Endothelial cell of umbilical vein (primary cell): ENCODE results near the gene PLA2G2E. TPM values are rescaled to one million over a fixed set of nuclear protein-coding genes. Genes with fewer than 3 reads are reported as not detected.

Experiments
- BruUV-seq: library from RNA; stranded (reverse); fragments of 400-500 nt; replicated peaks from 2 replicates; lab custom pipeline; 2021; lab: Mats Ljungman, UMichigan
- CTCF ChIA-PET: fragments of 300-600, 350-600 bp; sonication (Branson Sonifier 250); formaldehyde crosslinking; loops from one replicate; lab custom pipeline; 2021; ENCODE audit warnings: antibody characterized with exemption, inconsistent platforms; lab: Charles Lee
- POLR2A ChIA-PET: fragments of 300-600, 350-600 bp; sonication (Branson Sonifier 250); formaldehyde crosslinking; loops from one replicate; lab custom pipeline; 2021; ENCODE audit warnings: antibody characterized with exemption, inconsistent platforms; lab: Charles Lee
- DNase-seq: peaks from one replicate; pipeline ENCODE4 v3.0.0-alpha.2; 2011; ENCODE audit warnings: low read depth, low spot score
- FAIRE-seq: peaks from 2 replicates; lab custom pipeline; 2011; peaks lifted over from hg19 to GRCh38; lab: Jason Lieb, UNC
- H2AFZ ChIP-seq: 2 replicates; pipeline ENCODE4 v1.6.0; 2012; ENCODE audit warnings: low read depth, low read length, control low read depth, inconsistent platforms
- H3K27ac ChIP-seq: 2 replicates; pipeline ENCODE4 v1.5.1; 2011; ENCODE audit warnings: low read depth, mild to moderate bottlenecking, control low read depth, low read length, moderate library complexity; ENCODE audit not compliant: insufficient read depth
- H3K27me3 ChIP-seq, 2 experiments: 2 replicates each; pipeline versions ENCODE4 v1.6.0 to v1.6.1; 2011; ENCODE audit warnings: low read length in 2 of 2, mixed read lengths in 1 of 2; ENCODE audit not compliant: control insufficient read depth in 2 of 2, insufficient read depth in 2 of 2
- H3K36me3 ChIP-seq, 2 experiments: 2 replicates in 1 of 2; 3 replicates in 1 of 2; pipeline ENCODE4 v1.5.1; 2011; ENCODE audit warnings: low read length in 2 of 2, mild to moderate bottlenecking in 1 of 2, moderate library complexity in 1 of 2; ENCODE audit not compliant: control insufficient read depth in 2 of 2, insufficient read depth in 2 of 2; ENCODE audit errors: extremely low read depth in 1 of 2
- H3K4me1 ChIP-seq: 3 replicates; pipeline ENCODE4 v1.5.1; 2011; ENCODE audit warnings: mild to moderate bottlenecking, low read length; ENCODE audit not compliant: control insufficient read depth, insufficient read depth; ENCODE audit errors: extremely low read depth
- H3K4me2 ChIP-seq: 2 replicates; pipeline ENCODE4 v1.6.1; 2011; ENCODE audit warnings: low read length, control low read depth, mixed read lengths; ENCODE audit not compliant: insufficient read depth
- H3K4me3 ChIP-seq, 3 experiments: fragments of 200-600 bp in 1 of 3; sonication (generic), shearing (Covaris generic) in 1 of 3; replicated peaks in 1 of 3; 2 replicates each; pipeline ENCODE4 v1.5.1; 2011 to 2016; ENCODE audit warnings: control low read depth in 3 of 3, low read length in 3 of 3, mild to moderate bottlenecking in 2 of 3, inconsistent platforms in 1 of 3, low read depth in 1 of 3, moderate library complexity in 1 of 3; ENCODE audit not compliant: insufficient read depth in 1 of 3
- H3K79me2 ChIP-seq: 2 replicates; pipeline ENCODE4 v1.6.0; 2012; ENCODE audit warnings: low read length, inconsistent platforms; ENCODE audit not compliant: control insufficient read depth, insufficient read depth
- H3K9ac ChIP-seq: replicated peaks from 2 replicates; pipeline ENCODE3; 2011; ENCODE audit warnings: low read length, control low read depth; ENCODE audit not compliant: insufficient read depth; ENCODE audit errors: extremely low read depth
- H3K9me1 ChIP-seq: replicated peaks from 3 replicates; pipeline ENCODE4 v1.6.0; 2011; ENCODE audit warnings: mild to moderate bottlenecking, low read length; ENCODE audit not compliant: control insufficient read depth, insufficient read depth; ENCODE audit errors: extremely low read depth
- H3K9me3 ChIP-seq: replicated peaks from 2 replicates; pipeline ENCODE4 v1.5.1; 2012; ENCODE audit warnings: low read length, inconsistent platforms; ENCODE audit not compliant: control insufficient read depth, insufficient read depth
- H4K20me1 ChIP-seq: replicated peaks from 2 replicates; pipeline ENCODE3; 2011; ENCODE audit warnings: mild to moderate bottlenecking, low read length; ENCODE audit not compliant: control insufficient read depth, insufficient read depth; ENCODE audit errors: extremely low read depth
- CTCF ChIP-seq, 2 donors: IDR thresholded peaks; 1 replicate in 1 of 2; 2 replicates in 1 of 2; pipeline ENCODE4 v1.5.1; 2011; ENCODE audit warnings: low read length in 2 of 2, mild to moderate bottlenecking in 2 of 2, moderate library complexity in 2 of 2, control low read depth in 1 of 2, inconsistent platforms in 1 of 2, low read depth in 1 of 2; ENCODE audit not compliant: insufficient read depth in 1 of 2; ENCODE audit errors: extremely low read depth in 1 of 2
- FOS ChIP-seq: IDR thresholded peaks from 2 replicates; pipeline ENCODE4 v1.6.1; 2011; ENCODE audit warnings: mild to moderate bottlenecking, low read length, moderate library complexity, borderline replicate concordance; ENCODE audit not compliant: insufficient read depth
- GATA2 ChIP-seq: IDR thresholded peaks from 2 replicates; pipeline ENCODE4 v1.7.0; 2011; ENCODE audit warnings: low read depth, mild to moderate bottlenecking, moderate library complexity, mixed read lengths, low read length; ENCODE audit not compliant: insufficient read length, insufficient read depth
- JUN ChIP-seq: IDR thresholded peaks from 2 replicates; pipeline ENCODE4 v1.6.1; 2011; ENCODE audit warnings: borderline replicate concordance, low read depth; ENCODE audit not compliant: insufficient read length, insufficient read depth
- MAX ChIP-seq: IDR thresholded peaks from 2 replicates; pipeline ENCODE4 v1.6.1; 2011; ENCODE audit not compliant: insufficient read depth, insufficient read length
- MYC ChIP-seq: IDR thresholded peaks from one replicate; pipeline ENCODE4 v1.6.1; 2011; ENCODE audit warnings: mild to moderate bottlenecking, low read depth, low read length
- POLR2A ChIP-seq: IDR thresholded peaks from 2 replicates; pipeline ENCODE4 v1.6.1; 2012; ENCODE audit warnings: low read depth, mild to moderate bottlenecking, control low read depth, low read length
- POLR2AphosphoS5 ChIP-seq: IDR thresholded peaks from 2 replicates; pipeline ENCODE4 v1.6.1; 2012; ENCODE audit warnings: low read depth, mild to moderate bottlenecking, control low read depth, low read length, moderate library complexity; ENCODE audit not compliant: insufficient read depth
- dilution Hi-C: fragments of 300-500 bp; cut with MboI; formaldehyde crosslinking; loops from one replicate; pipeline ENCODE4 v1.15.0; 2019; ENCODE audit warnings: low sequenced_read_pairs; ENCODE audit not compliant: extremely low pct_ligation_motif_present
- intact Hi-C: fragments of 100-400 bp; cut with micrococcal nuclease; formaldehyde crosslinking; loops from one replicate; pipeline ENCODE4 v1.10.0; 2022
- polyA plus RNA-seq, 4 experiments: library from polyadenylated mRNA; depleted of rRNA in 3 of 4; stranded (reverse) in 3 of 4; unstranded in 1 of 4; fragments of >200 nt; gene quantifications; 2 replicates each; pipeline versions ENCODE4 v1.2.1 to v1.2.3, GENCODE V29; 2011 to 2012; ENCODE audit warnings: missing spikeins in 1 of 4
- total RNA-seq: library from RNA; stranded (reverse); gene quantifications from 2 replicates; pipeline ENCODE4 v1.2.3, GENCODE V29; 2021

Gene PLA2G2E
- total and polyA plus RNA-seq, 2 donors (not counting 3 experiments of a cell fraction or from before 2014, with no cell fraction given), result not detected

GRCh38 chr1:19892129-19892528 lies 31.3 kb downstream of the PLA2G2E start:
- H3K4me1 ChIP-seq, result peaks cover 38% of the 10 kb centered on the region
- H3K27ac ChIP-seq, result peak overlapping the region; percentile 10
- DNase-seq (no peak), FAIRE-seq (no peak)
- H3K79me2 ChIP-seq, result peaks cover 43% of the 10 kb centered on the region
- dilution Hi-C loops (no loop called here), intact Hi-C loops (no loop called here)
- ChIA-PET CTCF (interaction anchor here (4.2 kb wide), 1 partner anchor 10 kb away, joined by 19 read pairs; the partner anchor contains the start of gene OTUD3), POLR2A (no interaction called here)
- BruUV-seq, result no TSS peak
- peaks cover 1 to 8% of the 10 kb centered on the region in 2 experiments for H3K36me3 ChIP-seq
- no peak overlapping the region for H3K4me2 ChIP-seq
- H3K27me3 ChIP-seq, result no peaks in the 10 kb centered on the region
- H2AFZ ChIP-seq, result no peak overlapping the region
- no peak overlapping the region for H3K4me3 ChIP-seq
- no peaks in the 10 kb centered on the region for H4K20me1 ChIP-seq
- H3K9ac ChIP-seq, result no peak overlapping the region
- TF ChIP-seq MAX (no peak), POLR2A (no peak), MYC (no peak), GATA2 (no peak), JUN (no peak), POLR2AphosphoS5 (no peak), FOS (no peak), CTCF (IDR thresholded peaks at IDR 0.05; ENCODE audit: extremely low read depth in 1 of 2, insufficient read depth in 1 of 2, low read depth in 1 of 2, low read length in 2 of 2) (no peak)
- H3K9me3 ChIP-seq, result no peaks in the 10 kb centered on the region
- no peaks in the 10 kb centered on the region for H3K9me1 ChIP-seq
